HG02938 (cell line): ENCODE measurements around the gene ALDH1A3.

Experiments used
- ATAC-seq: cut with Tn5 transposase; IDR thresholded peaks from one replicate; pipeline ENCODE4 v1.9.1; 2021; ENCODE audit warnings: mild to moderate bottlenecking, moderate library complexity; ENCODE audit not compliant: unreplicated experiment

The ALDH1A3 gene

DNA sequence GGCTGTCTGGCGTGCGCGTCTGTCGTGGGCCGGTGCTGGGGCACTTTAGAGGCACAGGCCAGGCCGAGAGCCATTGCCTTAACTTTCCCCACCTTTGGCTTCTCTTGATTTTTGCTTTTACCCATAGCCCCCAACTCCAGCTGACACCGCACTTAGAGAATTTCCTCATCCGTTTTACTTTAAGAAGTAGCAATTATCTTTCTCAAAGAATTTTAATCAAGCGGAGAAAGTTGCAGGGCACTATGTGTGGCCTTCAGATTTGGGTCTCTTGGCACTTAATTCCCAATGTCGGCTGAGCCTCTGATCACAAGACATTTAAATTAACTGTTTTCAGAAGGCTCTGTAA, 1.2 kb downstream of the ALDH1A3 start:
- no peak for ATAC-seq

GRCh38 chr15:100881573-100882336, 2.1 kb downstream of the ALDH1A3 start:
- ATAC-seq: no peak

DNA sequence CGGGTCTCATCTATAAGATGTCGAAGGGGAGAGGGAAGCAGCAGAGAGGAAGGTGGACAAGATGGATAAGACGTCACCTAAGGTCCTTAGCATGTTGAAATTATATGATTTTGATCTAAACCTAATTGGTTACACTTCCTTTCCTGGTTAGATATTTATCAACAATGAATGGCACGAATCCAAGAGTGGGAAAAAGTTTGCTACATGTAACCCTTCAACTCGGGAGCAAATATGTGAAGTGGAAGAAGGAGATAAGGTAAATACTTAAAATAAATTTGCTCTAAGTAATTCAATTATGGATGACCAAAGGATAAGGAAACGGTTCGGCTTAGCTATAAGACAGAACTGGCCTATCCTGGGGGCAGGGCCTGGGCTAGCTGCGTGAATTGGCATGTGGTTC, 5.5 kb downstream of the ALDH1A3 start:
- ATAC-seq: no peak

- ATAC-seq: no peak
These were observed 6.2 kb downstream of the ALDH1A3 start for GRCh38 chr15:100885811-100886210.

GRCh38 chr15:100887211-100887913, 7.7 kb downstream of the ALDH1A3 start:
- ATAC-seq: no peak

GRCh38 chr15:100889385-100890050, 9.9 kb downstream of the ALDH1A3 start:
- no peak for ATAC-seq

- ATAC-seq: no peak
These were observed 10.6 kb downstream of the ALDH1A3 start for GRCh38 chr15:100890051-100890720.

- ATAC-seq: no peak
These were observed 11.2 kb downstream of the ALDH1A3 start for GRCh38 chr15:100890850-100891249.

DNA sequence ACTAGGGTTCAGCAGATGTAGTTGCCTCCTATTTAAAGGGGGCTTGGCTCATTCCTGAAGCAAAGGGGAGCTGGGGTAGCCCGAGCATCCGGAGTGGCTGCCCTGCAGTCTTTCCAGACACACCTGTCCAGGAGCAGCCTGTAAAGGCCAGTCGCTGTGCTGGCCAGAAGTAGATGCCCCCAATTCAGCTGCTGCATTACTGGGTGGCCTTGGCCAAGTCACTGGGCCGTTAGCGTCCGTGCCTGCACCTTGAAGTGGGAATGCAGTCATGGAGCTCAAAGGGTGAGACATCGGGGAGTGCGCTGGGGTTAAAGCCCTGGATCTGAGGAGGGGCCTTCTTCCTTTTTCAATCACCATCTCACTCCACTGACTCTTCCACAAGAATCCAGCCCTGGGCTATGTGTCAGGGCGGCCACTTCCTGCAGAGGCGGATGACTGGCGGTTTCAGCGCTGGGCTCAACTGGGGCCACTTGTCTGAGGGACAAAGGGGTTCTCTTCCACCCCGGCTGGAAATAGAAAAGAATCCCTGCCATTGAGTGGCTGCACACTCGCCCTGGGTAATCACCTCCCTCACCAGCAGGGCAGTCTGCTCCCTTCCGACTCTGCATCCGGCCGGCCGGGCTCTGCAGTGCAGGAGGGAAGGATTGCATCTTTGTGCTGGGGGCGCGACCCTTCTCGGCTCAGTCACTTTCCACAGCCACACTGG, 11.8 kb downstream of the ALDH1A3 start:
- ATAC-seq: no peak

GRCh38 chr15:100892013-100892355, 12.4 kb downstream of the ALDH1A3 start:
- no peak for ATAC-seq

DNA sequence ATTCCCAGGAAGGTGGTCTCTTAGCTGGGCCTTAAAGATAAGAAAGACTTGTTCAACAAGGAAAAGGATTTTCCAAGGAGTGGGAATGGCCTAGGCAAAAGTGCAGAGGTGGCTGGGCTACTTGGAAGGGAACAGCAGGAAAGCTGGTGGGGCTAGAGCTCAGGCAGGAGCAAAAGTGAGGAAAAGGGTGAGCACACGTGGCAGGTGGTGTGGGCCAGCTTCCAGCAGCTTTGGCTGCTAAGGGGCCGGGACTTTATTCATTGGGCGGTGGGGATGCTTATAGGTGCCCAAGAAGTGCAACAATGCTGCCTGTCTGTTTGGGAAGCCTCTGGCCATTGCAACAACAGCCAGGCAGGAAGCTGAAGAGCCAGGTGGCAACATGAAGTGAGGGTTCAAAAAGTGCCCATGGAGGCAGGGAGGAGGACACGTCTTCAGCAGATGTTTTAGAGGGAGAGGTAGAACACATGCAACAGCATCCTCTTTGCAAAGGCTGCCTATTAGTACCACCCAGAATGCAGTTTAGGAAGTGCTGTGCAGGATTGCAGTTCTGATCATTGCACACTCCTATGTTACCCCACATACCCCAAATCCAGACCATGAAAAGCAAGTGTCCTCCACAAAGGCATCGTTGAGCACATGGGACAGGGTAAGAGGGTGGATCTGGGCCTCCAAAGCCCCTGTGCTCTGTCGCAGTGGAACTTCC, 13.8 kb downstream of the ALDH1A3 start:
- no peak for ATAC-seq

GRCh38 chr15:100893964-100894295, 14.3 kb downstream of the ALDH1A3 start:
- no peak for ATAC-seq

DNA sequence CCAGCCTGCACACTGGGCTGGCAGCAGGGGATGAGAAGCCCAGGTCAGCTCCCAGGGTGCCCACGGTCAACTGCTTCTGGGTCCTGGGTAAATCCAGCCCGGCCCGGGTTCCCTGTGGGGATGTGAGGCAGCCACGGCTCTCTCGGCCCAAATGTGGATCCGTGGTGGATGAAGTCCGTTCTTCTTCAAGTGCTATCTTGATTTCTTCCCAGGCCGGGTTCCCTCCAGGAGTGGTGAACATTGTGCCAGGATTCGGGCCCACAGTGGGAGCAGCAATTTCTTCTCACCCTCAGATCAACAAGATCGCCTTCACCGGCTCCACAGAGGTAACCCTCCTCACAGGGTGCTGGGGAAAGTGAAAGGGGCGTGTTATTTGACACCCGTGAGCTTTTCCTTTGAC, 16.1 kb downstream of the ALDH1A3 start:
- ATAC-seq: no peak

DNA sequence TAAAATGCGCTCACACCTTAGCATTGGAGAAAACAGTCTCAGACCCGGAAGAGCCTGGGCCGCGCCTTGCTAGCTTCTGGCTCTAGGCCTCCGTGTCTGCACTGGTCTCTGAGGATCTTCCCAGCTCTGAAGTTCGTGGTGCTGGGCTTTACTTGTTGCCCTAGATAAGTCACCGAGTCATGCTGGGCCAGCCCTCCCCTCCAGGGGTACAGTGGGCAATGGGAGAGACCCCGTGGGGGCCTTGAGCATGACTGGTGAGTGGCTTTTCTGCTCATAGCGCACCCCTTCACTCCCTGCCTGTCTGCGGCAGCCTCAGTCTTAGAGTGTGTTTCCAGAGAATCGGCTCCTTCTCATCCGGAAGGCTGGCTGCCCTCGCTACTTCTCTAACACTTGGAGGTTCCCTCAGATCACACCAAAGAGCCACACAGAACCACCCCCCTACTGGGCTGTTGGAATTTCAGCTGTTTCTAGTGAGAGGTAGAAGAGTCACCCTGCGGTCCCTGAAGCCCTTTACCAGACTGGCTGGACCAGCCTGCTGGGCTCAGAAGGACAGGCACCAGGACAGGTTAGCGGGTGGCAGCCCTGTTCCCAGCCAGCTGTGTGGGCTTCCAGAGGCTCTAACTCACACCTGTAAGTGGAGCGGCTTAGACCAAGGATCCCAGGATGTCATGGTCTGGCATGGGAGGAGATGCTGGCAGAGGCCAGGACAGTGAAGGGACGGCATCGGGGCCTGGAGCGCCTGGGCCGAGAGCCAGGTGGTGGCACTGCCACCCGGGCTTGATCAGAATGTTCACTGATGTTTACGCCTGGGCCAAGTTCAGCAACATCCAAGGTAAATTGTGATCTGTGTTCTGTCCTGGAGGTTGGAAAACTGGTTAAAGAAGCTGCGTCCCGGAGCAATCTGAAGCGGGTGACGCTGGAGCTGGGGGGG, 17.9 kb downstream of the ALDH1A3 start:
- ATAC-seq: no peak

- no peak for ATAC-seq
These were observed 18.5 kb downstream of the ALDH1A3 start for GRCh38 chr15:100898152-100898490.

GRCh38 chr15:100898661-100899462, 19.2 kb downstream of the ALDH1A3 start:
- ATAC-seq: no peak

DNA sequence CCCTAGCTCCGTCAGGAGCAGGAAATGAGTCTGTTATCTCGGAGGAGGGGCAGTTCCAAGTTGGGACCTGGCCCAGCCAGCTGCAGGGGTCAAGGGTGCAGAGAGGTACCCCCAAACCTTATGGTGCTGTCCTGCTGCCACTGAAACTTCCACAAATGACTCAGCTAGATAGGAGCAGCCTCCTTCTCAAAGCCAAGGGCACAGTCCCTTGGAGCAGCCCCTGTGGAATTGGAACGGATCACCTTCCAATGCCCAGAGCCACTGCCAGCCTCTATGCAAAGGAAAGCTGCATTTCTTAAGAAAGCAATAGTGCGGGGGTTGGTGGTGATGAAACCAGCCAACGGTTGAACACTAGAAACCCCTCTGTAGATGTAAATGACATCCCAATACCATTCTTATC, 20.0 kb downstream of the ALDH1A3 start:
- ATAC-seq: no peak

DNA sequence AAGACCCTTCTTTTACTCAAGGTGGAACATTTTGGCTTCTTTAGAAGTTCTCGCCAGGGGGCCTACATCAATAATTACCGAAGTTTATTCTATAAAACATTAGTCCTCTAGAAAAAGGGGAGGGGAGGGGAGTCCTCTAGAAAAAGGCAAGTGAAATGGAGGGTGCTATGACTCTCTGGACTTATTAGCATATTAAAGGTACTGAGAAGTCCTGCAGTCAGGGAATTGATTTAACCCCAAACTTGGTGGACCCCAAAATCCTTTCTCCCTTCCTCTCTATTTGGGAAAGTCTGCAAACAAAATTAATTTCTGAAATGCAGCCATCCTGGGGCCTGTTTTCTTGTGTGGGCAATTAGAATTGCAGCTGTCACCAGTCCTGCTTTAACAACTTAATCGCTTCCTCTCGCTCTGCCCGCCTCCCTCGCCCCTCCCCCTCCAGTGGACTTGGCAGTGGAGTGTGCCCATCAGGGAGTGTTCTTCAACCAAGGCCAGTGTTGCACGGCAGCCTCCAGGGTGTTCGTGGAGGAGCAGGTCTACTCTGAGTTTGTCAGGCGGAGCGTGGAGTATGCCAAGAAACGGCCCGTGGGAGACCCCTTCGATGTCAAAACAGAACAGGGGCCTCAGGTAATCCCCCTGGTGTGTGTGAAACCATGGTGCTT, 20.6 kb downstream of the ALDH1A3 start:
- no peak for ATAC-seq
